ENCODE measurements around the gene BACE1-AS.

The BACE1-AS gene

GRCh38 chr11:117313091-117313490, 21.9 kb downstream of the BACE1-AS start:
- no peak overlapping the region for H3K4me3 ChIP-seq (ENCODE audit: low read depth, low read length)
- TF ChIP-seq CTCF (IDR thresholded peaks at IDR 0.05; ENCODE audit: low read depth, low read length, missing control alignments), result no peak
- no peak for DNase-seq (ENCODE audit: low read depth)

DNA sequence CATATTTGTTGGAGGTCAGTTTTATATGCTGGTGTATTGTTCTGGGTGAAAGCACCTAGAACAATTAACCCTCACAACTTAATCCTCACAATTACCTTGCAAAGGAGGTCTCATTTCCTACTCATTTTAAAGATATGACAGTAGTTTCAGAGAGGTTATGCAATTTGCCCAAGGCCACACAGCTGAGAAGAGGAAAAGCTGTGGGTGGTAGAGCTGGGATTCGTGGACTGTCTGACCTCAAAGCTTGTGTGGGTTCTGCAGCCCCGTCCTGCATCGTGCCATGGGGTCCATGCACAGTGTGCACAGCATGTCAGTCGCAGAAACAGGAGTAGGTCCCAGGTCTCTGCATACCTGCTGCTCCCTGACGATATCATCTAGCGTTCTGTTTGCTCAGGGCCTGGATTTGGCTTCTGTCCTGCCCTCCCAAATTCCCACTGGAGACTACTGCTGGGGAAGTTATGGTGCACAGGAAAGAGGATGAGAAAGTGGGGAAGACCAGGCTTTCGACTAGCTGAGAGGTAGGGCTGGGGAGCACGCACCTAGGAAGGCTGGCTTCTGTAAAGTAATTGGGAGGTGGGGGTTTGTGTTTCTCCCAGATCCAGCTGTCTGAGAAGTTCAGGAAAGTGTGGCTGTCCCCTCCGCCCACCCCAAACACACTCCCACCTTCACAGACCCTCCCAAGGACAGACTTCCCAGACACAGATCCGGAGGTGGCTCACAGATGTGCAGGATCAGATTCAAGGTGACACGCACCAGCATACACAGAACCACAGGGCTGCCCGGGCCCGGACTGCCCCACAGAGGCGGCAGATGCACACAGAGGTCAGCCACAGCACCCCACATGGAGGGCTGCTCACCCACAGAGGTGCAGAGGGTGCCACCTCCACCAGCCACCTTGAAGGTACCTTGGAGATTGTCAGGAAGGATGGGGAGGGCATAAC, 23.0 kb downstream of the BACE1-AS start:
- DNase-seq (ENCODE audit: low read depth), result no peak
- no peak overlapping the region for H3K4me3 ChIP-seq (ENCODE audit: low read depth, low read length)
- no peak for TF ChIP-seq CTCF (IDR thresholded peaks at IDR 0.05; ENCODE audit: low read depth, low read length, missing control alignments)

- no peak for TF ChIP-seq CTCF (IDR thresholded peaks at IDR 0.05; ENCODE audit: low read depth, low read length, missing control alignments)
- H3K4me3 ChIP-seq (ENCODE audit: low read depth, low read length), result no peak overlapping the region
- no peak for DNase-seq (ENCODE audit: low read depth)
These were observed 23.7 kb downstream of the BACE1-AS start for GRCh38 chr11:117314840-117315239.

- no peak for DNase-seq (ENCODE audit: low read depth)
- H3K4me3 ChIP-seq (ENCODE audit: low read depth, low read length), result no peak overlapping the region; the same call in 1 of the 2 replicates
- TF ChIP-seq CTCF (IDR thresholded peaks at IDR 0.05; ENCODE audit: low read depth, low read length, missing control alignments), result no peak
These were observed 24.4 kb downstream of the BACE1-AS start for GRCh38 chr11:117315285-117316196.

GRCh38 chr11:117316197-117316961, 25.2 kb downstream of the BACE1-AS start, which contains the start of gene BACE1:
TSS of gene BACE1 (minus strand) at chr11:117316256. CDS start at chr11:117315795, 461 bp downstream.
- no peak for TF ChIP-seq CTCF (IDR thresholded peaks at IDR 0.05; ENCODE audit: low read depth, low read length, missing control alignments)
- no peak within 1 kb of the TSS; the same call in 1 of the 2 replicates for H3K4me3 ChIP-seq (ENCODE audit: low read depth, low read length)
- DNase-seq (ENCODE audit: low read depth), result no peak

DNA sequence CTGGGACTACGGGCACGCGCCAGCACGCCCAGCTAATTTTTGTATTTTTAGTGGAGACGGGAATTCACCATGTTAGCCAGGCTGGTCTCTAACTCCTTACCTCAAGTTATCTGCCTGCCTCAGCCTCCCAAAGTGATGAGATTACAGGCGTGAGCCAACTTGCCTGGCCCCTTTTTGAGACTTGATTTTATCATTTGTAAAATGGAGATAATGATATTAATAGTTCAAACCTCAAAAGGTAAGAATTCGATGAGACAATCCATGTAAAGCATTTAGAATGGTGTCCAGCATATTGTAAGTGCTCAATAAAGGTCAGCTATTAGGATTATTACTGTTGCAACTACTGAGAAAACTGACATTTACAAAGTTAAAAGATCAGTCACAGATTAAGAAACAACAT, 27.6 kb downstream of the BACE1-AS start:
- no peak for TF ChIP-seq CTCF (IDR thresholded peaks at IDR 0.05; ENCODE audit: low read depth, low read length, missing control alignments)
- H3K4me3 ChIP-seq (ENCODE audit: low read depth, low read length), result no peak overlapping the region
- DNase-seq (ENCODE audit: low read depth), result no peak

Data from GM12864 (cell line).